ENCODE measurements around the gene SLC6A5.

DNA sequence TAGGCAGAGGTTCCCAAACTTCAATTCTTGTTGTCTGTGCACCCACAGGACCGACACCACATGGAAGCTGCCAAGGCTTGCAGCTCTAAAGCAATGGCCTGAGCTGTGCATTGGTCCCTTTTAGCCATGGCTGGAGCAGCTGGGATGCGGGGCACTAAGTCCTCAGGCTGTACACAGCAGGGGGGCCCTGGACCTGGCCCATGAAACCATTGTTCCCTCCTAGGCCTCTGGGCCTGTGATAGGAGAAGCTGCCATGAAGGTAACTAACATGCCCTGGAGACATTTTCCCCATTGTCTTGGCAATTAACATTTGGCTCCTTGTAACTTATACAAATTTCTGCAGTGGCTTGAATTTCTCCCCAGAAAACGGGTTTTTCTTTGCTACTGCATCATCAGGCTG is 43.6 kb upstream of the SLC6A5 start:
- TF ChIP-seq, protein P1, sequence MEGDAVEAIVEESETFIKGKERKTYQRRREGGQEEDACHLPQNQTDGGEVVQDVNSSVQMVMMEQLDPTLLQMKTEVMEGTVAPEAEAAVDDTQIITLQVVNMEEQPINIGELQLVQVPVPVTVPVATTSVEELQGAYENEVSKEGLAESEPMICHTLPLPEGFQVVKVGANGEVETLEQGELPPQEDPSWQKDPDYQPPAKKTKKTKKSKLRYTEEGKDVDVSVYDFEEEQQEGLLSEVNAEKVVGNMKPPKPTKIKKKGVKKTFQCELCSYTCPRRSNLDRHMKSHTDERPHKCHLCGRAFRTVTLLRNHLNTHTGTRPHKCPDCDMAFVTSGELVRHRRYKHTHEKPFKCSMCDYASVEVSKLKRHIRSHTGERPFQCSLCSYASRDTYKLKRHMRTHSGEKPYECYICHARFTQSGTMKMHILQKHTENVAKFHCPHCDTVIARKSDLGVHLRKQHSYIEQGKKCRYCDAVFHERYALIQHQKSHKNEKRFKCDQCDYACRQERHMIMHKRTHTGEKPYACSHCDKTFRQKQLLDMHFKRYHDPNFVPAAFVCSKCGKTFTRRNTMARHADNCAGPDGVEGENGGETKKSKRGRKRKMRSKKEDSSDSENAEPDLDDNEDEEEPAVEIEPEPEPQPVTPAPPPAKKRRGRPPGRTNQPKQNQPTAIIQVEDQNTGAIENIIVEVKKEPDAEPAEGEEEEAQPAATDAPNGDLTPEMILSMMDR (IDR thresholded peaks at IDR 0.05; ENCODE audit: low read length) = no peak
- no peak for TF ChIP-seq EZH2 (IDR thresholded peaks at IDR 0.05; ENCODE audit: borderline replicate concordance, low read length)

Measured in OCI-LY1 (cell line).